HCT116 (cell line): Measurements from ENCODE around the gene NHLRC4. TPM values are rescaled to one million over a fixed set of nuclear protein-coding genes. Genes with fewer than 3 reads are reported as not detected.

Experiments used
- ATAC-seq: fragments of 200-7000 bp; cut with Tn5 transposase; 2 replicates; pipeline ENCODE4 v1.9.1; 2020; ENCODE audit warnings: mild to moderate bottlenecking, moderate library complexity
- BruUV-seq: library from RNA; stranded (reverse); fragments of 400-500 nt; replicated peaks from 2 replicates; lab custom pipeline; 2021; lab: Mats Ljungman, UMichigan
- CTCF ChIA-PET: fragments of 300-600 bp; sonication (Branson Sonifier 250); formaldehyde crosslinking; loops from one replicate; lab custom pipeline; 2021; ENCODE audit warnings: antibody characterized with exemption; lab: Charles Lee
- POLR2A ChIA-PET: fragments of 300-600, 350-600 bp; sonication (Branson Sonifier 250); formaldehyde crosslinking; loops from one replicate; lab custom pipeline; 2021; ENCODE audit warnings: antibody characterized with exemption; lab: Charles Lee
- RAD21 ChIA-PET, 2 experiments: fragments of 300-600 bp; sonication (Branson Sonifier 250); formaldehyde crosslinking; loops; one replicate each; lab custom pipeline; 2023; ENCODE audit warnings: low total read pairs in 2 of 2; ENCODE audit not compliant: uncharacterized antibody in 2 of 2, unreplicated experiment in 2 of 2, low non-redundant PET in 1 of 2; lab: Charles Lee
- DNase-seq: peaks from one replicate; pipeline ENCODE4 v3.0.0-alpha.2; 2010; ENCODE audit warnings: low read depth, low spot score
- H2AFZ ChIP-seq: fragments of 200-600 bp; shearing (Covaris generic), sonication (generic); 2 replicates; pipeline ENCODE4 v1.6.1; 2017; ENCODE audit warnings: low read depth, mixed run types, mixed read lengths, antibody characterized with exemption, low read length; ENCODE audit not compliant: poor library complexity, severe bottlenecking
- H3K27ac ChIP-seq: 2 replicates; pipeline ENCODE4 v1.5.1; 2012; ENCODE audit warnings: low read depth, low read length
- H3K27me3 ChIP-seq: fragments of 200-600 bp; sonication (generic); 2 replicates; pipeline ENCODE4 v1.6.1; 2016; ENCODE audit warnings: mixed run types, low read length, mixed read lengths; ENCODE audit not compliant: insufficient read depth
- H3K36me3 ChIP-seq, 2 experiments: fragments of 200-500 bp in 1 of 2; fragments of 200-600 bp in 1 of 2; sonication (Bioruptor generic) in 1 of 2; sonication (generic) in 1 of 2; 2 replicates each; pipeline versions ENCODE4 v1.5.1 to v1.6.1; 2014 to 2016; ENCODE audit warnings: low read length in 2 of 2, inconsistent platforms in 1 of 2, mixed read lengths in 1 of 2, mixed run types in 1 of 2; ENCODE audit not compliant: insufficient read depth in 2 of 2, control insufficient read depth in 1 of 2
- H3K4me1 ChIP-seq, 2 experiments: fragments of 200-600 bp in 1 of 2; sonication (generic) in 1 of 2; 2 replicates each; pipeline versions ENCODE4 v1.5.1 to v1.6.1; 2012 to 2017; ENCODE audit warnings: low read length in 2 of 2, inconsistent platforms in 1 of 2, mild to moderate bottlenecking in 1 of 2, mixed read lengths in 1 of 2, mixed run types in 1 of 2, moderate library complexity in 1 of 2; ENCODE audit not compliant: insufficient read depth in 2 of 2, control insufficient read depth in 1 of 2
- H3K4me2 ChIP-seq: fragments of 200-600 bp; sonication (generic); 2 replicates; pipeline ENCODE4 v1.6.1; 2017; ENCODE audit warnings: mixed run types, low read length, mixed read lengths
- H3K4me3 ChIP-seq, 2 experiments: fragments of 200-600 bp in 1 of 2; sonication (generic) in 1 of 2; replicated peaks in 1 of 2; 2 replicates each; pipeline ENCODE4 v1.5.1; 2011 to 2016; ENCODE audit warnings: low read length in 2 of 2, control low read depth in 1 of 2, low read depth in 1 of 2, mild to moderate bottlenecking in 1 of 2, mixed read lengths in 1 of 2, mixed run types in 1 of 2
- H3K79me2 ChIP-seq: fragments of 200-600 bp; sonication (generic); 2 replicates; pipeline ENCODE4 v1.6.1; 2017; ENCODE audit warnings: mild to moderate bottlenecking, mixed run types, low read length, moderate library complexity, mixed read lengths; ENCODE audit not compliant: insufficient read depth
- H3K9ac ChIP-seq: fragments of 200-600 bp; sonication (generic); 2 replicates; pipeline ENCODE4 v1.6.1; 2016; ENCODE audit warnings: low read length, mixed read lengths
- H3K9me2 ChIP-seq: fragments of 200-600 bp; sonication (generic), shearing (Covaris generic); 2 replicates; pipeline ENCODE4 v1.6.1; 2017; ENCODE audit warnings: mixed run types, mild to moderate bottlenecking, moderate library complexity; ENCODE audit not compliant: insufficient read depth
- H3K9me3 ChIP-seq, 2 experiments: fragments of 200-500 bp in 1 of 2; fragments of 200-600 bp in 1 of 2; sonication (Bioruptor generic) in 1 of 2; sonication (generic) in 1 of 2; 2 replicates each; pipeline ENCODE4 v1.6.1; 2014 to 2017; ENCODE audit warnings: low read length in 2 of 2, mixed read lengths in 2 of 2, inconsistent platforms in 1 of 2, low read depth in 1 of 2, mild to moderate bottlenecking in 1 of 2, mixed run types in 1 of 2, moderate library complexity in 1 of 2; ENCODE audit not compliant: control insufficient read depth in 1 of 2, insufficient read depth in 1 of 2
- H4K20me1 ChIP-seq: fragments of 200-600 bp; sonication (generic), shearing (Covaris generic); 2 replicates; pipeline ENCODE4 v1.6.1; 2017; ENCODE audit warnings: mixed run types, mild to moderate bottlenecking, moderate library complexity; ENCODE audit not compliant: insufficient read depth
- CBX3 ChIP-seq: IDR thresholded peaks from 2 replicates; pipeline ENCODE4 v1.6.1; 2012; ENCODE audit warnings: low read depth
- CEBPB ChIP-seq: IDR thresholded peaks from 2 replicates; pipeline ENCODE4 v1.6.1; 2012; ENCODE audit warnings: low read depth
- ELF1 ChIP-seq: IDR thresholded peaks from 2 replicates; pipeline ENCODE4 v1.6.1; 2012; ENCODE audit warnings: low read depth, borderline replicate concordance
- EZH2 ChIP-seq: fragments of 200-600 bp; sonication (generic); IDR thresholded peaks from 2 replicates; pipeline ENCODE4 v1.6.1; 2017; ENCODE audit warnings: antibody characterized with exemption, mixed run types
- EZH2phosphoT487 ChIP-seq: fragments of 200-600 bp; IDR thresholded peaks from 2 replicates; pipeline ENCODE4 v1.6.1; 2018; ENCODE audit warnings: antibody characterized with exemption, borderline replicate concordance
- FOSL1 ChIP-seq: IDR thresholded peaks from 2 replicates; pipeline ENCODE4 v1.6.1; 2012; ENCODE audit warnings: low read depth
- JUND ChIP-seq: IDR thresholded peaks from 2 replicates; pipeline ENCODE4 v1.6.1; 2012
- POLR2A ChIP-seq: IDR thresholded peaks from 2 replicates; pipeline ENCODE4 v1.7.0; 2011; ENCODE audit warnings: borderline replicate concordance; ENCODE audit not compliant: insufficient read depth, insufficient read length; ENCODE audit errors: extremely low read depth
- POLR2AphosphoS5 ChIP-seq: IDR thresholded peaks from 2 replicates; pipeline ENCODE4 v1.6.1; 2011; ENCODE audit warnings: mild to moderate bottlenecking, low read depth, low read length, moderate library complexity
- RAD21 ChIP-seq: IDR thresholded peaks from 2 replicates; pipeline ENCODE4 v1.6.1; 2012; ENCODE audit warnings: low read depth, mild to moderate bottlenecking
- REST ChIP-seq: IDR thresholded peaks from 2 replicates; pipeline ENCODE4 v1.6.1; 2012; ENCODE audit warnings: low read depth
- SIN3A ChIP-seq: IDR thresholded peaks from 2 replicates; pipeline ENCODE4 v1.6.1; 2012; ENCODE audit warnings: low read depth
- SP1 ChIP-seq: IDR thresholded peaks from 2 replicates; pipeline ENCODE4 v1.6.1; 2012; ENCODE audit warnings: low read depth
- SRF ChIP-seq: IDR thresholded peaks from 2 replicates; pipeline ENCODE4 v1.6.1; 2012; ENCODE audit warnings: low read depth
- TCF7L2 ChIP-seq: IDR thresholded peaks from 2 replicates; pipeline ENCODE4 v1.7.0; 2011; ENCODE audit warnings: borderline replicate concordance, inconsistent platforms; ENCODE audit not compliant: insufficient read depth, insufficient read length; ENCODE audit errors: extremely low read depth
- YY1 ChIP-seq: IDR thresholded peaks from 2 replicates; pipeline ENCODE4 v1.6.1; 2011; ENCODE audit warnings: low read length, low read depth, moderate library complexity, mild to moderate bottlenecking; ENCODE audit not compliant: insufficient replicate concordance; ENCODE audit errors: extremely low read depth
- ZFX ChIP-seq: fragments of 450-650 bp; IDR thresholded peaks from 2 replicates; pipeline ENCODE4 v1.6.1; 2017
- ZNF274 ChIP-seq: fragments of 200-500 bp; sonication (Bioruptor generic); IDR thresholded peaks from 2 replicates; pipeline ENCODE4 v1.6.1; 2014; ENCODE audit warnings: mild to moderate bottlenecking, low read depth, low read length, inconsistent platforms
- intact Hi-C: fragments of 100-400 bp; cut with micrococcal nuclease; formaldehyde crosslinking; loops from 2 replicates; pipeline ENCODE4 v1.10.0; 2022
- total RNA-seq: library from RNA; stranded (reverse); gene quantifications from one replicate; pipeline ENCODE4 v1.2.1, GENCODE V29; 2021; ENCODE audit not compliant: unreplicated experiment
- TF ChIP-seq, protein P1 (sequence below): IDR thresholded peaks from 2 replicates; pipeline ENCODE4 v1.6.1; 2012
- TF ChIP-seq, protein P2 (sequence below): IDR thresholded peaks from 2 replicates; pipeline ENCODE4 v1.6.1; 2012

The NHLRC4 gene
- total RNA-seq, 1 experiment from 2014 or later: 0.22 TPM

DNA sequence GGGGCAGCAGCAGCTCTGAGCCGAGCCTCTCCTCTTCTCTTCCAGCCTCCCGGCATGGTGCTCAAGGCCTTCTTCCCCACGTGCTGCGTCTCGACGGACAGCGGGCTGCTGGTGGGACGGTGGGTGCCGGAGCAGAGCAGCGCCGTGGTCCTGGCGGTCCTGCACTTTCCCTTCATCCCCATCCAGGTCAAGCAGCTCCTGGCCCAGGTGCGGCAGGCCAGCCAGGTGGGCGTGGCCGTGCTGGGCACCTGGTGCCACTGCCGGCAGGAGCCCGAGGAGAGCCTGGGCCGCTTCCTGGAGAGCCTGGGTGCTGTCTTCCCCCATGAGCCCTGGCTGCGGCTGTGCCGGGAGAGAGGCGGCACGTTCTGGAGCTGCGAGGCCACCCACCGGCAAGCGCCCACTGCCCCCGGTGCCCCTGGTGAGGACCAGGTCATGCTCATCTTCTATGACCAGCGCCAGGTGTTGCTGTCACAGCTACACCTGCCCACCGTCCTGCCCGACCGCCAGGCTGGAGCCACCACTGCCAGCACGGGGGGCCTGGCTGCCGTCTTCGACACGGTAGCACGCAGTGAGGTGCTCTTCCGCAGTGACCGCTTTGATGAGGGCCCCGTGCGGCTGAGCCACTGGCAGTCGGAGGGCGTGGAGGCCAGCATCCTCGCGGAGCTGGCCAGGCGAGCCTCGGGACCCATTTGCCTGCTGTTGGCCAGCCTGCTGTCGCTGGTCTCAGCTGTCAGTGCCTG lies 7.4 kb downstream of the NHLRC4 start:
- H3K36me3 ChIP-seq: no peaks in the 10 kb centered on the region
- RAD21 ChIA-PET: no interaction called here
- H4K20me1 ChIP-seq: no peaks in the 10 kb centered on the region
- no peak for TF ChIP-seq CBX3
- no peak for TF ChIP-seq ELF1
- no peak for TF ChIP-seq EZH2
- no peak for TF ChIP-seq FOSL1
- no peak for TF ChIP-seq RAD21
- no peak for TF ChIP-seq POLR2AphosphoS5
- no peak for TF ChIP-seq REST
- TF ChIP-seq YY1: no peak
- TF ChIP-seq POLR2A: no peak
- no peak for TF ChIP-seq TCF7L2
- no peak for TF ChIP-seq CEBPB
- TF ChIP-seq, protein P1, sequence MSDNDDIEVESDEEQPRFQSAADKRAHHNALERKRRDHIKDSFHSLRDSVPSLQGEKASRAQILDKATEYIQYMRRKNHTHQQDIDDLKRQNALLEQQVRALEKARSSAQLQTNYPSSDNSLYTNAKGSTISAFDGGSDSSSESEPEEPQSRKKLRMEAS: no peak
- no peak for TF ChIP-seq EZH2phosphoT487
- no peak for TF ChIP-seq JUND
- no peak for TF ChIP-seq SP1
- no peak for TF ChIP-seq SRF
- no peak for TF ChIP-seq ZFX
- TF ChIP-seq ZNF274: no peak
- TF ChIP-seq SIN3A: no peak
- TF ChIP-seq, protein P2, sequence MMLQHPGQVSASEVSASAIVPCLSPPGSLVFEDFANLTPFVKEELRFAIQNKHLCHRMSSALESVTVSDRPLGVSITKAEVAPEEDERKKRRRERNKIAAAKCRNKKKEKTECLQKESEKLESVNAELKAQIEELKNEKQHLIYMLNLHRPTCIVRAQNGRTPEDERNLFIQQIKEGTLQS: no peak
- no peak overlapping the region for H3K4me2 ChIP-seq
- H3K4me1 ChIP-seq: peaks cover 1 to 3% of the 10 kb centered on the region in 2 experiments; a peak in 3 of 4 replicates
- H3K27ac ChIP-seq: no peak overlapping the region
- BruUV-seq: no TSS peak
- peaks cover 9% of the 10 kb centered on the region; the same call in 1 of the 2 replicates for H3K79me2 ChIP-seq
- no peaks in the 10 kb centered on the region for H3K27me3 ChIP-seq
- H3K9me2 ChIP-seq: no peaks in the 10 kb centered on the region
- no peak for DNase-seq
- CTCF ChIA-PET: no interaction called here
- H3K9me3 ChIP-seq: no peaks in the 10 kb centered on the region
- no peak overlapping the region for H2AFZ ChIP-seq
- H3K9ac ChIP-seq: no peak overlapping the region
- no peak for ATAC-seq
- intact Hi-C loops: no loop called here
- no peak overlapping the region for H3K4me3 ChIP-seq
- POLR2A ChIA-PET: no interaction called here
